Motor neuron (in vitro differentiated cells): ENCODE data around the gene LBHD2. TPM values are rescaled to one million over a fixed set of nuclear protein-coding genes. Genes with fewer than 3 reads are reported as not detected.

ENCODE experiments used
- ATAC-seq, 8 experiments: fragments of 200-7000 bp; cut with Tn5 transposase; replicated peaks in 6 of 8; 2 replicates each; pipeline ENCODE4 v1.8.0; 2021; ENCODE audit warnings: mild to moderate bottlenecking in 8 of 8, moderate library complexity in 8 of 8
- H3K27ac ChIP-seq, 2 donors: fragments of 250-450 bp; sonication (Bioruptor Pico); 2 replicates each; pipeline ENCODE4 v1.9.0; 2021; ENCODE audit warnings: antibody characterized with exemption in 2 of 2, mild to moderate bottlenecking in 2 of 2, moderate library complexity in 1 of 2
- H3K4me1 ChIP-seq, 2 donors: fragments of 250-450 bp; sonication (Bioruptor Pico); replicated peaks in 1 of 2; 2 replicates each; pipeline ENCODE4 v1.6.1; 2021; ENCODE audit warnings: antibody characterized with exemption in 2 of 2, mild to moderate bottlenecking in 2 of 2, moderate library complexity in 1 of 2
- H3K4me3 ChIP-seq, 5 donors: fragments of 250-450 bp; sonication (Bioruptor Pico); 2 replicates each; pipeline ENCODE4 v1.9.0; 2021; ENCODE audit warnings: antibody characterized with exemption in 5 of 5, mild to moderate bottlenecking in 5 of 5, moderate library complexity in 4 of 5
- WGBS, 10 experiments: fragments of 450-650 bp; shearing (Covaris generic); methylation state at CpG; one replicate each; pipeline ENCODE4 v1.0.0; 2022; 5-methylcytosine and 5-hydroxymethylcytosine counted together
- in situ Hi-C, 9 experiments: fragments of 400-800 bp; cut with MboI; loops; one replicate each; pipeline ENCODE4 v1.15.0; 2021; ENCODE audit warnings: low sequenced_read_pairs in 9 of 9, low pct_unique_long_range_greater_than_20kb in 2 of 9; ENCODE audit not compliant: unreplicated experiment in 9 of 9
- total RNA-seq, 8 experiments: library from RNA; unstranded; fragments of 300-600 nt; gene quantifications; 2 replicates each; pipeline versions ENCODE4 v1.2.3 to v1.2.4, GENCODE V29; 2022

Gene LBHD2
- total RNA-seq, 8 experiments from 2014 or later, result not detected

- WGBS, 10 experiments, result 76% methylated on average over 5 of the region's 13 CpGs; no CpG with 5 or more reads in 9 of the 10 experiments
- Histone ChIP-seq H3K27ac (no peak overlapping the region), H3K4me3 (no peak overlapping the region), H3K4me1 (peaks cover 8 to 14% of the 10 kb centered on the region in 2 donors)
- in situ Hi-C loops, result loop anchor here in 8 of 9 experiments (10.0 to 25.0 kb wide), 2 partner anchors 197 to 200 kb away; no protein-coding TSS in a partner anchor
- ATAC-seq, result peak in 5 of 8 experiments; percentile 45 to 82 (median 74)
Observed at GRCh38 chr14:103087343-103087835, 3.4 kb downstream of the LBHD2 start.

DNA sequence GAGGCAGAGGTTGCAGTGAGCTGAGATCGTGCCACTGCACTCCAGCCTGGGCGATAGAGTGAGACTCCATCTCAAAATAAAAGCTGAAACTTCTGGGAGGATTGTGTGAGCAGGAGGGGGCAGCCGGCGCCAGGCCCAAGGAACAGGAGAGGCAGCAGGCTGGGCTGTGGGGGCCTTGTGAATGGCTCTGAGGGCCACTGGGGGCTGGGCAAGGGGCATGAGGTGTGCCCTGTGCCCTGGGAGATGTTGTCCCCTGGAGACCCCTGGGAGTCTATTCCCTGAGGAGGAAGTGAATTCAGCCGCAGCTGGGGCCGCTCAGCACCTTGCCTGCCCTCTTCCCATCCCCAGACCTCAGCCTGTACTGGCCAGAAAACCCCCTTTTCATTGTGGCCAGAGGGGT, 4.9 kb downstream of the LBHD2 start:
- WGBS, 10 experiments, result 67 to 73% methylated on average over 2 of the region's 6 CpGs; no CpG with 5 or more reads in 8 of the 10 experiments
- Histone ChIP-seq H3K4me1 (peaks cover 8 to 16% of the 10 kb centered on the region in 2 donors), H3K4me3 (no peak overlapping the region), H3K27ac (no peak overlapping the region)
- no peak for ATAC-seq
- in situ Hi-C loops, result loop anchor here in 8 of 9 experiments (10.0 to 25.0 kb wide), 2 partner anchors 196 to 198 kb away; no protein-coding TSS in a partner anchor

- peaks cover 8 to 19% of the 10 kb centered on the region in 2 donors for H3K4me1 ChIP-seq
- H3K4me3 ChIP-seq, result no peak overlapping the region
- 60 to 100% (median 73%) methylated on average over 1 to 5 of the region's 28 CpGs; no CpG with 5 or more reads in 6 of the 10 experiments for WGBS, 10 experiments
- in situ Hi-C loops, result loop anchor here in 8 of 9 experiments (10.0 to 25.0 kb wide), 2 partner anchors 195 to 198 kb away; no protein-coding TSS in a partner anchor
- no peak for ATAC-seq
- no peak overlapping the region for H3K27ac ChIP-seq
Observed at GRCh38 chr14:103089386-103090335, 5.7 kb downstream of the LBHD2 start.

GRCh38 chr14:103090481-103091020, 6.5 kb downstream of the LBHD2 start:
- in situ Hi-C loops, result loop anchor here in 5 of 9 experiments (25.0 kb wide), 1 partner anchor 197 kb away; no protein-coding TSS in a partner anchor
- no peak overlapping the region for H3K4me3 ChIP-seq

DNA sequence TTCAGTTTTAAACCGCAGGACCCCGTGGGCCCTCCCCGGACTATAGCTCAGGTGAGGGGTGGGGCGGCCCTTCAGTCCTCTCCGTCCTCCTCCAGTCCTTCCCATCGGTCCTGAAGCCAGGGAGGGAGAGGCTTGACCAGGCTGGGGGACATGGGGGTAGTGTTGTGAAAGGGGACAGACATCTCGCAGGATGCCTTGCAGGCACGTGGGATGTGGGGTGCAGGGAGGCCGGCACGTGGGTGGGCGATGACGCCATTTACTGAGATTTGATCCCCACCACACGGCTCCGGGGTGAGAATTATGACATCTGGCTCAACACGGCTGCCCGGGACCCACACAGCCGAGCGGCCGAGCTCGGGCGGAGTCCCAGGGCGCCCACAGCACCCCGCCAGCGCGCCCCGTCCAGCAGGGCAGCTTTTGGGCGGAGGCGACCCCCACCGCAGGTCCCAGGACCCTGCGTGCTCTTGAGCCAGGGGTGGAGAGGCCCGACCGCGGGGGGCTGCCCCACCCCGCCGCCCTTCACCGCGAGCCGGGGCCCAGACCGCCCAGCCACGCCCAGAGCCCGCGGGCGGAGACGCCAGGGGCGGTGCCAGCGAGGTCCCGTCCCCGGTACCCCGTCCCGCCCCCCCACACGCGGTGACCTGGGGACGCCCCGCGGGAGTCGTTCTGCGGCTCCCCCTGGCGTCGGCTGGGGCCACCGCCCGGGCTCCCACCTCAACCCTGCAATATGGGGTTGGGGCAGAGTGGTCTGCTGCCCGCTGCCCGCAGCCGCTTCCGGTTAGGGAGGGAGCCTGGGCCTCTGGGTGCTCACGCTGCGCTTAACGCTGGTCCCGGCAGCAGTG, 7.3 kb downstream of the LBHD2 start:
- Histone ChIP-seq H3K4me1 (peaks cover 8 to 19% of the 10 kb centered on the region in 2 donors), H3K4me3 (no peak overlapping the region), H3K27ac (no peak overlapping the region)
- peak in 7 of 8 experiments; percentile 38 to 88 (median 63) for ATAC-seq
- in situ Hi-C loops, result loop anchor here in 5 of 9 experiments (25.0 kb wide), 1 partner anchor 196 kb away; no protein-coding TSS in a partner anchor
- no CpG with 5 or more reads among the region's 69 CpGs for WGBS, 10 experiments

More at GRCh38 chr14:103090481-103091020, 6.5 kb downstream of the LBHD2 start:
- WGBS, 10 experiments, result 90 to 95% methylated on average over 2 to 4 of the region's 12 CpGs; no CpG with 5 or more reads in 8 of the 10 experiments
- Histone ChIP-seq H3K4me1 (peaks cover 8 to 19% of the 10 kb centered on the region in 2 donors), H3K27ac (no peak overlapping the region)
- no peak for ATAC-seq

DNA sequence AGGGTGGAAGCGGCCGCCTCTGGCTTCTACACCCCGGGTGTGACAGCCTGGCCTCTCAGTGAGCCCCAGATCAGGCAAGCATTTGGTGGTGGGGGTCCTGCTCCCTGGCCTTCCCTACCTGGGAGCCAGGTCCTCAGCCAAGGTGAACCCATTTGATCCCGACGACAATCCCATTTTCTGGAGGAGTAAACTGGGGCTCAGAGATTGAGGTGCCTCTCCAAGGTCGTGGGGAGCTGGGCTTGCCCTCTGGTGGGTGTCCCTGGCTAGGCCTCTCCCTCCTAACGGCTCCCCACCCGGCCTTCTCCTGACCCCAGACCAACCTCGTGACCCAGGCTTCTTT, 7.8 kb downstream of the LBHD2 start:
- WGBS, 10 experiments, result 30 to 80% (median 60%) methylated on average over 1 to 2 of the region's 9 CpGs; no CpG with 5 or more reads in 7 of the 10 experiments
- no peak overlapping the region for H3K4me3 ChIP-seq
- in situ Hi-C loops, result loop anchor here in 5 of 9 experiments (25.0 kb wide), 1 partner anchor 195 kb away; no protein-coding TSS in a partner anchor

GRCh38 chr14:103093856-103094405, 9.9 kb downstream of the LBHD2 start:
- peaks cover 0 to 12% of the 10 kb centered on the region in 2 donors for H3K4me1 ChIP-seq
- in situ Hi-C loops, result loop anchor here in 5 of 9 experiments (25.0 kb wide), 1 partner anchor 193 kb away; no protein-coding TSS in a partner anchor
- ATAC-seq, result peak in 5 of 8 experiments; percentile 7 to 27 (median 19)
- H3K27ac ChIP-seq, result no peak overlapping the region
- H3K4me3 ChIP-seq, result no peak overlapping the region
- WGBS, 10 experiments, result 20 to 83% (median 72%) methylated on average over 1 to 2 of the region's 13 CpGs; no CpG with 5 or more reads in 7 of the 10 experiments

More for the DNA sequence above, 7.8 kb downstream of the LBHD2 start:
- Histone ChIP-seq H3K27ac (no peak overlapping the region), H3K4me1 (peaks cover 8 to 19% of the 10 kb centered on the region in 2 donors)
- no peak for ATAC-seq

DNA sequence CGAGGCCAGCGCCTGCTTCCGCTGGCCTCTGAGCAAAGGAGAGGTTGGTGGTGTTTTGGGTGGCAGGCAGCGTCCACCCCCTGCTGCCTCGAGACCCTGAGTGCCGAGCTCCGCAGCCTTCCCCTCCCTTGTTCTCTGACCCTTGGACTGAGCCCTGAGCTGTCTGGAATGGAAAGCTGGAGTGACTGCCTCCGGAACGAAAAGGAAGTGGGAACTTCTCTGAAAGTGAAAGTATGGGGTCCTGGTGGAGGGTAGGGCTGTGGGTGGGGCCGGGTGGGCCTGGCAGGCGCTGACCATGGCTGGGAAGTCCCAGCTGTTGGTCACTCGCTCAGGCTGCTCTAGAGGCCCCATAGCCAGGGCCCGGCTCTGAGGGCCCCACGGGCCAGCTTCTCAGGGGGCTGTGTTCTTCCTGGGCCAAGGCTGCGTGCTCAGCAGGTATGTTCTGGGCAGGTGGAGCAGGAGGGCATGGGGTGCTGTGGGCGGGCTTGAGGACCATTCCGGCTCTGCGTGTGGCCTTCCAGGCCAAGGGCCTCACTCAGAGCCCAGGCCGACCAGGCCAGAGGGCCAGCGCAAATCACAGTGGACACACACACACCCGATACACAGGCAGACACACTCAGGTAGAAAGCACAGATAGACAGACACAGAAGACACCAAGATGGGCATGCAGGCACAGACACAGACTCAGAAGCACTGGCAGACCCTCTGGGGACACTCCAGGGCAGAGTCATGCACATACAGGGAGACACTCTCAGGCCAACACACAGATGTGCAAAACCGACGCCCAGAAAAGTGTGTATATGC, 10.6 kb downstream of the LBHD2 start, which contains the start of gene EXOC3L4:
Gene EXOC3L4, plus strand, starts transcription at position 320 of the 804 bp plus-strand sequence. CDS start 5,495 bp downstream, outside the sequence.
- no peak within 1 kb of the TSS for H3K4me3 ChIP-seq
- in situ Hi-C loops, result loop anchor here in 5 of 9 experiments (25.0 kb wide), 1 partner anchor 193 kb away; no protein-coding TSS in a partner anchor
- no peak within 1 kb of the TSS for H3K27ac ChIP-seq
- 80 to 87% methylated on average over 1 to 6 of the region's 23 CpGs; no CpG with 5 or more reads in 8 of the 10 experiments for WGBS, 10 experiments
- peaks cover 0 to 19% of the 10 kb centered on the region in 2 donors for H3K4me1 ChIP-seq
- no peak for ATAC-seq

GRCh38 chr14:103095210-103095778, 11.3 kb downstream of the LBHD2 start:
- H3K4me3 ChIP-seq, result no peak overlapping the region
- 79 to 100% (median 95%) methylated on average over 1 to 9 of the region's 11 CpGs; no CpG with 5 or more reads in 4 of the 10 experiments for WGBS, 10 experiments
- H3K27ac ChIP-seq, result no peak overlapping the region
- in situ Hi-C loops, result loop anchor here in 5 of 9 experiments (25.0 kb wide), 1 partner anchor 192 kb away; no protein-coding TSS in a partner anchor
- H3K4me1 ChIP-seq, result peaks cover 0 to 19% of the 10 kb centered on the region in 2 donors
- ATAC-seq, result no peak

GRCh38 chr14:103096387-103096786, 12.4 kb downstream of the LBHD2 start:
- 38 to 71% (median 51%) methylated on average over 1 to 4 of the region's 4 CpGs; no CpG with 5 or more reads in 2 of the 10 experiments for WGBS, 10 experiments
- H3K4me3 ChIP-seq, result no peak overlapping the region
- no peak for ATAC-seq
- H3K27ac ChIP-seq, result no peak overlapping the region
- in situ Hi-C loops, result loop anchor here in 5 of 9 experiments (25.0 kb wide), 1 partner anchor 191 kb away; no protein-coding TSS in a partner anchor
- H3K4me1 ChIP-seq, result peaks cover 0 to 14% of the 10 kb centered on the region in 2 donors
